ENCODE measurements around the gene EGFR.

EGFR gene

DNA sequence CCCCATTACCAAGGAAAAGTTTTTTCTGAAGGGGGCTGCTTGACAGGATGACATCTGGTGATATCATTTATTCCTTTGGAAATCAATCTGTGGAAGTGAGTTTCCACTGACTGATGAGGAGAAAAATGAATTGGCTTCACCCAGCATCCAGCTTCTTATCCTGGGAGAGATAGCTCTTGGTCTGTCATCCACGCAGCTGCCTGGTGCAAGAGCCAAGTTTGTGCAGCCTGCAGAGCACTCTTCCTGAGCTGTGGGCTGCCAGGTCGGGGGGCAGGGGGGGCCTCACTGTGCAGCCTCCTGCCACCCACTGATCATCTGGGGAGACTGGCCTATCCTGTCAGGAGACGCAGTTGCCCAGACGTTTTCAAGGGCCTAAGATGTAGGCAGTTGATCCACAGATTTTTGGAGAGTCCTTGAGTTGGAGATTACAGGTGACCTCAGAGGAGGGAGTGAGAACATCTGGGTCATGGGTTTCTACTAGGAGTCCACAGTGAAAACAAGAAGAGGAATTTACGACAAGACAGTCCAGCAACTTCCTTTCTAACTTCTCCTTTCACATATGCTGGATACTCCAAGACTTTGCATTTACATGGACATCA is 75.4 kb downstream of the EGFR start:
- H3K79me2 ChIP-seq (ENCODE audit: low read length): no peaks in the 10 kb centered on the region
- H3K4me3 ChIP-seq (ENCODE audit: low read length): no peak overlapping the region
- H3K36me3 ChIP-seq (replicated peaks; ENCODE audit: insufficient read depth, low read length): no peaks in the 10 kb centered on the region
- no peaks in the 10 kb centered on the region for H3K9me2 ChIP-seq (replicated peaks; ENCODE audit: insufficient read depth, low read length)
- H2AFZ ChIP-seq (ENCODE audit: low read length): no peak overlapping the region
- H3F3A ChIP-seq (ENCODE audit: insufficient read depth, low read length): no peaks in the 10 kb centered on the region
- H4K20me1 ChIP-seq (ENCODE audit: insufficient read depth, low read length): no peaks in the 10 kb centered on the region
- no peaks in the 10 kb centered on the region for H3K27me3 ChIP-seq (replicated peaks; ENCODE audit: insufficient read depth, low read length)
- H3K9me3 ChIP-seq (replicated peaks; ENCODE audit: insufficient read depth, low read length): no peaks in the 10 kb centered on the region
- H3K9ac ChIP-seq (ENCODE audit: low read length): no peak overlapping the region
- TF ChIP-seq, protein P1, sequence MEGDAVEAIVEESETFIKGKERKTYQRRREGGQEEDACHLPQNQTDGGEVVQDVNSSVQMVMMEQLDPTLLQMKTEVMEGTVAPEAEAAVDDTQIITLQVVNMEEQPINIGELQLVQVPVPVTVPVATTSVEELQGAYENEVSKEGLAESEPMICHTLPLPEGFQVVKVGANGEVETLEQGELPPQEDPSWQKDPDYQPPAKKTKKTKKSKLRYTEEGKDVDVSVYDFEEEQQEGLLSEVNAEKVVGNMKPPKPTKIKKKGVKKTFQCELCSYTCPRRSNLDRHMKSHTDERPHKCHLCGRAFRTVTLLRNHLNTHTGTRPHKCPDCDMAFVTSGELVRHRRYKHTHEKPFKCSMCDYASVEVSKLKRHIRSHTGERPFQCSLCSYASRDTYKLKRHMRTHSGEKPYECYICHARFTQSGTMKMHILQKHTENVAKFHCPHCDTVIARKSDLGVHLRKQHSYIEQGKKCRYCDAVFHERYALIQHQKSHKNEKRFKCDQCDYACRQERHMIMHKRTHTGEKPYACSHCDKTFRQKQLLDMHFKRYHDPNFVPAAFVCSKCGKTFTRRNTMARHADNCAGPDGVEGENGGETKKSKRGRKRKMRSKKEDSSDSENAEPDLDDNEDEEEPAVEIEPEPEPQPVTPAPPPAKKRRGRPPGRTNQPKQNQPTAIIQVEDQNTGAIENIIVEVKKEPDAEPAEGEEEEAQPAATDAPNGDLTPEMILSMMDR (IDR thresholded peaks at IDR 0.05; ENCODE audit: low read length): no peak
- no peak for TF ChIP-seq EZH2phosphoT487 (IDR thresholded peaks at IDR 0.05; ENCODE audit: low read length)
- no peak for TF ChIP-seq EZH2 (optimal IDR thresholded peaks at IDR 0.05; ENCODE audit: low read depth, low read length)
- H3K4me2 ChIP-seq (ENCODE audit: low read depth, low read length): no peak overlapping the region
- DNase-seq: no peak
- no peak overlapping the region for H3K27ac ChIP-seq (ENCODE audit: low read length)
- no peaks in the 10 kb centered on the region for H3K4me1 ChIP-seq (ENCODE audit: low read length)

DNA sequence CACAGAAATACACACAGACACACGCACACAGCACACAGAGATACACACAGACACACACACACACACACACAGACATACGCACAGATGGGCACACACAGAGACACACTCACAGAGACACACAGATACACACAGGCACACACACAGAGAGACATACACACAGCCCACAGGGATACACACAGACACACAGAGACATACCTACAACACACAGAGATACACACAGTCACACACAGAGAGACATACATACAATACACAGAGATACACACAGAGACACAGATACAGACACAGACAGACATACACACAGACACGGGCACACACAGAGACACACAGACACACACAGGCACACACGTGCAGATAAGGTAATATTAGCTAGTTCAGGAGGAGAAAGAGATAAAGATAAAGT is 76.9 kb downstream of the EGFR start:
- Histone ChIP-seq H4K20me1 (ENCODE audit: insufficient read depth, low read length) (no peaks in the 10 kb centered on the region), H3K4me3 (ENCODE audit: low read length) (no peak overlapping the region), H2AFZ (ENCODE audit: low read length) (no peak overlapping the region), H3K9me2 (replicated peaks; ENCODE audit: insufficient read depth, low read length) (no peaks in the 10 kb centered on the region), H3F3A (ENCODE audit: insufficient read depth, low read length) (no peaks in the 10 kb centered on the region), H3K27ac (ENCODE audit: low read length) (no peak overlapping the region), H3K4me2 (ENCODE audit: low read depth, low read length) (no peak overlapping the region), H3K36me3 (replicated peaks; ENCODE audit: insufficient read depth, low read length) (no peaks in the 10 kb centered on the region), H3K9ac (ENCODE audit: low read length) (no peak overlapping the region), H3K79me2 (ENCODE audit: low read length) (no peaks in the 10 kb centered on the region), H3K4me1 (ENCODE audit: low read length) (no peaks in the 10 kb centered on the region), H3K27me3 (replicated peaks; ENCODE audit: insufficient read depth, low read length) (no peaks in the 10 kb centered on the region), H3K9me3 (replicated peaks; ENCODE audit: insufficient read depth, low read length) (no peaks in the 10 kb centered on the region)
- DNase-seq: no peak
- TF ChIP-seq EZH2phosphoT487 (IDR thresholded peaks at IDR 0.05; ENCODE audit: low read length) (no peak), EZH2 (optimal IDR thresholded peaks at IDR 0.05; ENCODE audit: low read depth, low read length) (no peak)
- TF ChIP-seq, protein P1 (IDR thresholded peaks at IDR 0.05; ENCODE audit: low read length): no peak

DNA sequence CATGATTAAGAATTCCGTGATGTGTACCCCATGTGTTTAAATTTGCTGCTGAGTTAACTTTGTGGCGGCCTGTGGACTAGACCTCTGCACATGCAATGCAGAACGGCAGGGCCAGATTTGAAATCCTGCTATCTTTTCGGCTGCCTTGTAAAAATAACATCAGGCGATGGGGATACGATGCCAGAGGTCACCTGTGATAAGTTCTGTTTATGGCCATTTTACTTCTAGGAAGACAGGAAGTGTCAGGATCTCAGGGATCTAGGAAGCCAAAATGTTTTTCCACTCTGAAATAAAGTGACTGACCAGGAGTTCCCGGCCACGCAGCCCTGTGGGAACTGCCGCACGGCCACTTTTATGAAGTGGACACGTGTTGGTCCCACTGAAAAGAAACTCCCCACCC is 77.5 kb downstream of the EGFR start:
- no peaks in the 10 kb centered on the region for H4K20me1 ChIP-seq (ENCODE audit: insufficient read depth, low read length)
- H3K4me1 ChIP-seq (ENCODE audit: low read length): no peaks in the 10 kb centered on the region

DNA sequence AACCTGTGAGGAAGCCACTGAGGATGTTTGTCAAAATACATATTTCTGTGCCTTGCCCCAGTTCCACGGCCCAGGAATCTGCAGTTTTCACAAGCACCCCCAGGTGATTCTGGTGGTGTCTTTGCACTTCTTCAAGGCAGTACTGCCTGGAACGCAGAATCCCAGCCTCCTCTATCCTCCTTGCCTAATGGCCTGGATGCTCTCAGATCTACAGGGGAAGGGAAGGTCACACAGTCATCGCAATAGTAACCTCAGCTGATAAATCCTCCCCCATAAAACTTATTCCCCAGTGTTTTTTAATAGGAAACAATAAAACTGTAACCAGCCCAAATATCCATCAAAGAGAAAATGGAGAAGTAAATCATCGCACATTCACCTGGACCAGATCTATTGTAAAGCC is 78.3 kb downstream of the EGFR start:
- H3K4me3 ChIP-seq (ENCODE audit: low read length): no peak overlapping the region
- H3K9ac ChIP-seq (ENCODE audit: low read length): no peak overlapping the region
- no peaks in the 10 kb centered on the region for H3K79me2 ChIP-seq (ENCODE audit: low read length)
- H3K9me2 ChIP-seq (replicated peaks; ENCODE audit: insufficient read depth, low read length): no peaks in the 10 kb centered on the region
- H2AFZ ChIP-seq (ENCODE audit: low read length): no peak overlapping the region
- H3K36me3 ChIP-seq (replicated peaks; ENCODE audit: insufficient read depth, low read length): no peaks in the 10 kb centered on the region
- H3K4me1 ChIP-seq (ENCODE audit: low read length): no peaks in the 10 kb centered on the region
- H3K27me3 ChIP-seq (replicated peaks; ENCODE audit: insufficient read depth, low read length): no peaks in the 10 kb centered on the region
- H3K4me2 ChIP-seq (ENCODE audit: low read depth, low read length): no peak overlapping the region
- H3K27ac ChIP-seq (ENCODE audit: low read length): no peak overlapping the region
- no peaks in the 10 kb centered on the region for H3F3A ChIP-seq (ENCODE audit: insufficient read depth, low read length)
- no peaks in the 10 kb centered on the region for H3K9me3 ChIP-seq (replicated peaks; ENCODE audit: insufficient read depth, low read length)
- DNase-seq: no peak
- TF ChIP-seq EZH2 (optimal IDR thresholded peaks at IDR 0.05; ENCODE audit: low read depth, low read length) (no peak), EZH2phosphoT487 (IDR thresholded peaks at IDR 0.05; ENCODE audit: low read length) (no peak)
- TF ChIP-seq, protein P1 (IDR thresholded peaks at IDR 0.05; ENCODE audit: low read length): no peak
- no peaks in the 10 kb centered on the region for H4K20me1 ChIP-seq (ENCODE audit: insufficient read depth, low read length)

More for the DNA sequence above, 77.5 kb downstream of the EGFR start:
- H3K79me2 ChIP-seq (ENCODE audit: low read length): no peaks in the 10 kb centered on the region
- no peaks in the 10 kb centered on the region for H3F3A ChIP-seq (ENCODE audit: insufficient read depth, low read length)
- H3K27me3 ChIP-seq (replicated peaks; ENCODE audit: insufficient read depth, low read length): no peaks in the 10 kb centered on the region
- TF ChIP-seq EZH2phosphoT487 (IDR thresholded peaks at IDR 0.05; ENCODE audit: low read length): no peak
- no peak overlapping the region for H3K4me3 ChIP-seq (ENCODE audit: low read length)
- no peak overlapping the region for H2AFZ ChIP-seq (ENCODE audit: low read length)
- H3K36me3 ChIP-seq (replicated peaks; ENCODE audit: insufficient read depth, low read length): no peaks in the 10 kb centered on the region
- no peak overlapping the region for H3K27ac ChIP-seq (ENCODE audit: low read length)
- H3K9me2 ChIP-seq (replicated peaks; ENCODE audit: insufficient read depth, low read length): no peaks in the 10 kb centered on the region
- no peak overlapping the region for H3K9ac ChIP-seq (ENCODE audit: low read length)
- DNase-seq: no peak
- no peaks in the 10 kb centered on the region for H3K9me3 ChIP-seq (replicated peaks; ENCODE audit: insufficient read depth, low read length)
- H3K4me2 ChIP-seq (ENCODE audit: low read depth, low read length): no peak overlapping the region
